Psoas muscle (tissue), 8 donors: Measurements from ENCODE around the gene PELI2. TPM values are rescaled to one million over a fixed set of nuclear protein-coding genes. Genes with fewer than 3 reads are reported as not detected.

Source experiments
- ATAC-seq, 4 donors: fragments of 200-7000 bp; cut with Tn5 transposase; one replicate each; pipeline ENCODE4 v1.9.1; 2020; ENCODE audit warnings: moderate library complexity in 3 of 4, mild to moderate bottlenecking in 2 of 4
- DNase-seq, 2 donors: peaks; one replicate each; pipeline ENCODE4 v3.0.0-alpha.2; 2020
- H3K27ac ChIP-seq: fragments of 200-600 bp; one replicate; pipeline ENCODE4 v1.8.0; 2022
- H3K27me3 ChIP-seq, 3 donors: fragments of 200-600 bp in 1 of 3; one replicate each; pipeline versions ENCODE4 v1.6.1 to v1.8.0; 2013 to 2022; ENCODE audit warnings: low read length in 2 of 3, mild to moderate bottlenecking in 2 of 3, moderate library complexity in 1 of 3; ENCODE audit not compliant: insufficient read depth in 3 of 3
- H3K36me3 ChIP-seq, 2 donors: fragments of 200-600 bp in 1 of 2; one replicate each; pipeline versions ENCODE4 v1.6.1 to v1.8.0; 2013 to 2022; ENCODE audit warnings: low read depth in 1 of 2, mild to moderate bottlenecking in 1 of 2, moderate library complexity in 1 of 2; ENCODE audit not compliant: insufficient read depth in 1 of 2
- H3K4me1 ChIP-seq: fragments of 200-600 bp; one replicate; pipeline ENCODE4 v1.8.0; 2022
- H3K4me3 ChIP-seq: fragments of 200-600 bp; one replicate; pipeline ENCODE4 v1.8.0; 2022; ENCODE audit warnings: mild to moderate bottlenecking
- H3K9me3 ChIP-seq: fragments of 200-600 bp; one replicate; pipeline ENCODE4 v1.8.0; 2022
- CTCF ChIP-seq: fragments of 200-600 bp; IDR thresholded peaks from one replicate; pipeline ENCODE4 v1.8.0; 2022; ENCODE audit warnings: antibody characterized with exemption
- WGBS, 3 donors: extraction: QIAGEN DNeasy Blood & Tissue Kit; methylation state at CpG; one replicate each; pipeline versions ENCODE4 v1.1.6 to v1.1.7; 2013; 5-methylcytosine and 5-hydroxymethylcytosine counted together
- intact Hi-C, 2 donors: fragments of 100-400 bp; cut with DNase I; formaldehyde crosslinking; loops; one replicate each; pipeline versions ENCODE4 v1.11.0 to v1.14.2; 2022
- polyA plus RNA-seq, 3 donors: library from polyadenylated mRNA; stranded (reverse); fragments of 200-250 nt; gene quantifications; one replicate each; pipeline ENCODE4 v1.2.3, GENCODE V29; 2013
- total RNA-seq, 4 donors: library from RNA; stranded (reverse); fragmentation: NEBNext Ultra II Directional in 2 of 4; extraction: Animal tissue kit (Norgen Biotek cat#: 25700) in 2 of 4; gene quantifications; one replicate each; pipeline versions ENCODE4 v1.2.1 to v1.2.4, GENCODE V29; 2021 to 2023
- donor health status: healthy with polysubstance abuse.
- donor health status: DM: no; HTN: no; CAD: no; lungs with moderate emphysema.
- donor health status: Bipolar disorder and iron deficiency.
- donor health status: healthy.
- donor health status: DM: yes; HTN: yes; CAD: no.
- donor health status: DM: no; HTN: no; CAD: no.
- donor health status: DM: no; HTN: no; CAD: no.
- donor health status: DM: yes; HTN: yes; CAD: no.

The PELI2 gene
- total and polyA plus RNA-seq, 7 donors, result 0.44 to 2.9 (median 1.9) TPM

- intact Hi-C loops, result no loop called here
- Histone ChIP-seq H3K9me3 (no peaks in the 10 kb centered on the region), H3K27me3 (no peaks in the 10 kb centered on the region), H3K4me1 (no peaks in the 10 kb centered on the region), H3K4me3 (no peak overlapping the region), H3K36me3 (no peaks in the 10 kb centered on the region), H3K27ac (no peak overlapping the region)
- TF ChIP-seq CTCF, result no peak
- DNase-seq, result no peak
- no peak for ATAC-seq
- WGBS, 3 donors, result 77 to 86% (median 81%) methylated on average over 3 of the region's 3 CpGs
Observed at GRCh38 chr14:56313789-56314188, 195.6 kb downstream of the PELI2 start.

GRCh38 chr14:56318393-56319115 lies 200.3 kb downstream of the PELI2 start:
- H3K36me3 ChIP-seq, result no peaks in the 10 kb centered on the region
- no peak overlapping the region for H3K4me3 ChIP-seq
- no peak for TF ChIP-seq CTCF
- DNase-seq, result no peak
- intact Hi-C loops, result no loop called here
- H3K9me3 ChIP-seq, result no peaks in the 10 kb centered on the region
- H3K27ac ChIP-seq, result no peak overlapping the region
- H3K4me1 ChIP-seq, result no peaks in the 10 kb centered on the region
- ATAC-seq, result no peak
- no peaks in the 10 kb centered on the region for H3K27me3 ChIP-seq
- 90 to 95% (median 93%) methylated on average over 9 of the region's 9 CpGs for WGBS, 3 donors

DNA sequence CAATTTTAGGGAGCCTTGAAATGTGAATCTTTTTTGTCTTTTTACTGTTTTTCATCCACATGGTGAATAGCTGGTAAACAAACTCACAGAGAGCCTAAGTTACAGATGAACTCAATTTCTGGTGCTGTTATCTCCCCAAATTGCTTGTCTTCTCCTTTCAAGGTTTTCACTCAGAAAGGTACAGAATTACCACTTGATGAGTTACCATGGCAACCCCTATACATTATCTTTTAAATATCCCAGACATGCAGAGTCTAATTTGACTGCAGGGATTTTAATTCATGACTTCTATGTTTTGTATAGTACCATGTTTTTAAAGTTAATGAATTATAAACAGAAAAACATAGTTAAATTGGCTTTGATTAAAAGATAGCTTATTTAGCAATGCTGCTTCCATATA lies 203.7 kb downstream of the PELI2 start:
- intact Hi-C loops, result no loop called here
- Histone ChIP-seq H3K9me3 (no peaks in the 10 kb centered on the region), H3K4me1 (no peaks in the 10 kb centered on the region), H3K27ac (no peak overlapping the region), H3K4me3 (no peak overlapping the region), H3K27me3 (no peaks in the 10 kb centered on the region), H3K36me3 (no peaks in the 10 kb centered on the region)
- DNase-seq (no peak), ATAC-seq (no peak)
- no peak for TF ChIP-seq CTCF

GRCh38 chr14:56322531-56322930 lies 204.3 kb downstream of the PELI2 start:
- intact Hi-C loops, result no loop called here
- H3K27ac ChIP-seq, result no peak overlapping the region

More at GRCh38 chr14:56322531-56322930, 204.3 kb downstream of the PELI2 start:
- Histone ChIP-seq H3K27me3 (no peaks in the 10 kb centered on the region), H3K4me3 (no peak overlapping the region), H3K4me1 (no peaks in the 10 kb centered on the region), H3K9me3 (no peaks in the 10 kb centered on the region), H3K36me3 (no peaks in the 10 kb centered on the region)
- no peak for TF ChIP-seq CTCF
- 90 to 95% (median 92%) methylated on average over 2 of the region's 2 CpGs for WGBS, 3 donors
- ATAC-seq (no peak), DNase-seq (no peak)
